Panc1 (cell line): ENCODE measurements around the gene LILRB2. TPM values are rescaled to one million over a fixed set of nuclear protein-coding genes. Genes with fewer than 3 reads are reported as not detected.
A peak's percentile ranks its signal among the peaks of the same experiment; 100 is the strongest.

Experiments
- ATAC-seq: fragments of 200-7000 bp; cut with Tn5 transposase; 2 replicates; pipeline ENCODE4 v1.9.1; 2020; ENCODE audit warnings: mild to moderate bottlenecking, moderate library complexity
- BruUV-seq: library from RNA; stranded (reverse); fragments of 400-500 nt; replicated peaks from 2 replicates; lab custom pipeline; 2021; lab: Mats Ljungman, UMichigan
- CTCF ChIA-PET: fragments of 300-600 bp; sonication (Branson Sonifier 250); formaldehyde crosslinking; loops from one replicate; lab custom pipeline; 2022; ENCODE audit warnings: antibody characterized with exemption; lab: Charles Lee
- POLR2A ChIA-PET: fragments of 300-600 bp; sonication (Branson Sonifier 250); formaldehyde crosslinking; loops from one replicate; lab custom pipeline; 2022; ENCODE audit warnings: antibody characterized with exemption; lab: Charles Lee
- DNase-seq: peaks from one replicate; pipeline ENCODE4 v3.0.0-alpha.2; 2010; ENCODE audit warnings: low read depth, low spot score
- H3K27ac ChIP-seq: 2 replicates; pipeline ENCODE4 v1.5.1; 2011; ENCODE audit warnings: mild to moderate bottlenecking, low read length, inconsistent platforms
- H3K27me3 ChIP-seq: fragments of 200-500 bp; sonication (Bioruptor generic); 2 replicates; pipeline ENCODE4 v1.6.0; 2014; ENCODE audit warnings: low read length, inconsistent platforms; ENCODE audit not compliant: control insufficient read depth, insufficient read depth
- H3K36me3 ChIP-seq: fragments of 200-500 bp; sonication (Bioruptor generic); 2 replicates; pipeline ENCODE4 v1.5.1; 2014; ENCODE audit warnings: inconsistent platforms, mild to moderate bottlenecking, low read length, moderate library complexity; ENCODE audit not compliant: control insufficient read depth, insufficient read depth
- H3K4me1 ChIP-seq: 2 replicates; pipeline ENCODE4 v1.5.1; 2011; ENCODE audit warnings: inconsistent platforms, mild to moderate bottlenecking, low read length, moderate library complexity; ENCODE audit not compliant: control insufficient read depth, insufficient read depth
- H3K4me3 ChIP-seq, 2 experiments: 2 replicates each; pipeline ENCODE4 v1.5.1; 2011 to 2012; ENCODE audit warnings: low read depth in 2 of 2, low read length in 2 of 2, mild to moderate bottlenecking in 2 of 2, inconsistent platforms in 1 of 2, moderate library complexity in 1 of 2
- H3K9me3 ChIP-seq: fragments of 200-500 bp; sonication (Bioruptor generic); 2 replicates; pipeline ENCODE4 v1.5.1; 2014; ENCODE audit warnings: low read depth, mild to moderate bottlenecking, inconsistent platforms, low read length, moderate library complexity; ENCODE audit not compliant: control insufficient read depth, insufficient read depth
- CTCF ChIP-seq: fragments of 450-650 bp; IDR thresholded peaks from 2 replicates; pipeline ENCODE4 v1.5.1; 2017; ENCODE audit warnings: mild to moderate bottlenecking
- POLR2AphosphoS5 ChIP-seq: IDR thresholded peaks from 2 replicates; pipeline ENCODE4 v1.6.1; 2012; ENCODE audit warnings: mild to moderate bottlenecking, low read depth, low read length, moderate library complexity
- REST ChIP-seq, 2 experiments: IDR thresholded peaks; 2 replicates each; pipeline ENCODE4 v1.6.1; 2011 to 2012; ENCODE audit warnings: low read depth in 2 of 2, control low read depth in 1 of 2, low read length in 1 of 2, mild to moderate bottlenecking in 1 of 2, moderate library complexity in 1 of 2; ENCODE audit not compliant: insufficient read depth in 1 of 2
- SIN3A ChIP-seq: IDR thresholded peaks from 2 replicates; pipeline ENCODE4 v1.6.1; 2012; ENCODE audit warnings: low read depth, mild to moderate bottlenecking, low read length, moderate library complexity, borderline replicate concordance; ENCODE audit not compliant: insufficient read depth
- TCF7L2 ChIP-seq: IDR thresholded peaks from 2 replicates; pipeline ENCODE4 v1.6.1; 2011; ENCODE audit warnings: mild to moderate bottlenecking, low read depth, low read length, inconsistent platforms
- in situ Hi-C: cut with HindIII; loops from 2 replicates; pipeline ENCODE4 v1.10.0; 2016; ENCODE audit warnings: low sequenced_read_pairs, low pct_unique_long_range_greater_than_20kb
- intact Hi-C: fragments of 100-400 bp; cut with micrococcal nuclease; formaldehyde crosslinking; loops from one replicate; pipeline ENCODE4 v1.10.0; 2022; ENCODE audit not compliant: unreplicated experiment
- total RNA-seq: library from RNA; stranded (reverse); gene quantifications from one replicate; pipeline ENCODE4 v1.2.1, GENCODE V29; 2021; ENCODE audit not compliant: unreplicated experiment

Gene LILRB2
- total RNA-seq, 1 experiment from 2014 or later: not detected

- DNase-seq (no peak), ATAC-seq (peak; percentile 5; the same call in 1 of the 2 replicates)
- no TSS peak for BruUV-seq
- in situ Hi-C loops: no loop called here
- no peak overlapping the region for H3K27ac ChIP-seq
- H3K27me3 ChIP-seq: peaks cover 3% of the 10 kb centered on the region; the same call in 1 of the 2 replicates
- intact Hi-C loops: no loop called here
- H3K36me3 ChIP-seq: no peaks in the 10 kb centered on the region
- POLR2A ChIA-PET: interaction anchor here (0.6 kb wide), 1 partner anchor 36 kb away, joined by 8 read pairs; no protein-coding TSS in a partner anchor
- TF ChIP-seq TCF7L2 (no peak), CTCF (no peak), REST (IDR thresholded peaks at IDR 0.05; ENCODE audit: insufficient read depth in 1 of 2, low read depth in 2 of 2, low read length in 1 of 2) (no peak), POLR2AphosphoS5 (no peak), SIN3A (no peak)
- no peak overlapping the region for H3K4me3 ChIP-seq
- CTCF ChIA-PET: interaction anchor here (0.6 kb wide), 1 partner anchor 49 kb away, joined by 3 read pairs; no protein-coding TSS in a partner anchor
- H3K9me3 ChIP-seq: no peaks in the 10 kb centered on the region
- no peaks in the 10 kb centered on the region for H3K4me1 ChIP-seq
These were observed 32.8 kb downstream of the LILRB2 start for GRCh38 chr19:54248016-54248601.

- no peaks in the 10 kb centered on the region for H3K4me1 ChIP-seq
These were observed 33.6 kb downstream of the LILRB2 start for GRCh38 chr19:54247106-54247930.

More at GRCh38 chr19:54247106-54247930, 33.6 kb downstream of the LILRB2 start:
- ChIA-PET POLR2A (no interaction called here), CTCF (interaction anchor here (0.6 kb wide), 1 partner anchor 15 kb away, joined by 3 read pairs; no protein-coding TSS in a partner anchor)
- no peaks in the 10 kb centered on the region for H3K36me3 ChIP-seq
- BruUV-seq: no TSS peak
- in situ Hi-C loops: no loop called here
- 0 out of 2 replicates have a peak, but pooled peaks cover 3% of the 10 kb centered on the region for H3K27me3 ChIP-seq
- DNase-seq: no peak
- intact Hi-C loops: no loop called here
- TF ChIP-seq REST (IDR thresholded peaks at IDR 0.05; ENCODE audit: insufficient read depth in 1 of 2, low read depth in 2 of 2, low read length in 1 of 2) (no peak), CTCF (no peak), TCF7L2 (no peak), POLR2AphosphoS5 (no peak), SIN3A (no peak)
- H3K4me3 ChIP-seq: no peak overlapping the region
- H3K9me3 ChIP-seq: no peaks in the 10 kb centered on the region
- no peak overlapping the region for H3K27ac ChIP-seq
- ATAC-seq: peak; percentile 40; the same call in 1 of the 2 replicates
